Neural progenitor cell (in vitro differentiated cells): ENCODE results near the gene FUS.

Source experiments
- EZH2 ChIP-seq: fragments of 200-600 bp; sonication (generic); IDR thresholded peaks from 2 replicates; pipeline ENCODE4 v1.6.1; 2017; ENCODE audit warnings: antibody characterized with exemption, mild to moderate bottlenecking, moderate library complexity
- EZH2phosphoT487 ChIP-seq: fragments of 200-600 bp; sonication (generic); IDR thresholded peaks from 2 replicates; pipeline ENCODE4 v1.6.1; 2017; ENCODE audit warnings: antibody characterized with exemption
- TF ChIP-seq, protein P1 (sequence below): fragments of 200-600 bp; sonication (generic); IDR thresholded peaks from 2 replicates; pipeline ENCODE4 v1.5.1; 2017; ENCODE audit warnings: antibody characterized with exemption, mild to moderate bottlenecking

- TF ChIP-seq, protein P1, sequence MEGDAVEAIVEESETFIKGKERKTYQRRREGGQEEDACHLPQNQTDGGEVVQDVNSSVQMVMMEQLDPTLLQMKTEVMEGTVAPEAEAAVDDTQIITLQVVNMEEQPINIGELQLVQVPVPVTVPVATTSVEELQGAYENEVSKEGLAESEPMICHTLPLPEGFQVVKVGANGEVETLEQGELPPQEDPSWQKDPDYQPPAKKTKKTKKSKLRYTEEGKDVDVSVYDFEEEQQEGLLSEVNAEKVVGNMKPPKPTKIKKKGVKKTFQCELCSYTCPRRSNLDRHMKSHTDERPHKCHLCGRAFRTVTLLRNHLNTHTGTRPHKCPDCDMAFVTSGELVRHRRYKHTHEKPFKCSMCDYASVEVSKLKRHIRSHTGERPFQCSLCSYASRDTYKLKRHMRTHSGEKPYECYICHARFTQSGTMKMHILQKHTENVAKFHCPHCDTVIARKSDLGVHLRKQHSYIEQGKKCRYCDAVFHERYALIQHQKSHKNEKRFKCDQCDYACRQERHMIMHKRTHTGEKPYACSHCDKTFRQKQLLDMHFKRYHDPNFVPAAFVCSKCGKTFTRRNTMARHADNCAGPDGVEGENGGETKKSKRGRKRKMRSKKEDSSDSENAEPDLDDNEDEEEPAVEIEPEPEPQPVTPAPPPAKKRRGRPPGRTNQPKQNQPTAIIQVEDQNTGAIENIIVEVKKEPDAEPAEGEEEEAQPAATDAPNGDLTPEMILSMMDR: no peak
- TF ChIP-seq EZH2 (no peak), EZH2phosphoT487 (no peak)
Observed at GRCh38 chr16:31167315-31167714, 12.6 kb upstream of the FUS start.
